ENCODE results near the gene MS4A5.

MS4A5 gene

GRCh38 chr11:60485987-60486386 is 56.6 kb downstream of the MS4A5 start:
- DNase-seq: no peak

DNA sequence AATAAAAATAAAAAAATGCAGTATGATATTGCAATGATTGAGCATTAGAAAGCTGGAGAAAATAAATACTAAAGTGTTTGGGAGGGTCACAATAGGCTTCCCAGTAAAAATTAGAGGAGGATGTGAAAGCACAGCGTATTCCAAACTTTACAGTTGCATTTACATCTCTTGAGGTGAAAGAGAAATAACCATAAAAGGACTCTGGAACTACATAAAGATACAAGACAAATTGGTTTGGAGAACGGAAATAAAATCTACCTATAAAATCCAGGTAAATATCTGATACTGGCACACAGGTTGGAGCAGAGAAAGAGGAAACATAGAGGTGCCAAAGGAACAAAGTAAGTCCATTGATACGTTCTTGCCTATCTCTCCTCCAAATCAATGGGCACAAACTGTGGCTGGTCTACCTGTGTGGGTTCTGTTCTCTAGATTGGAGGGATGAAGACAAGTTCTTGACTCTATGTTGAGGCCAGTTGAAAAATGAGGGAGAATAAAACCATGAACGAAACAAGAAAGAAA is 63.2 kb downstream of the MS4A5 start, which contains the start of gene MS4A12:
MS4A12 (plus strand) TSS at position 291 of the 522 bp plus-strand sequence. CDS start 4,541 bp downstream, outside the sequence.
- no peak for DNase-seq

DNA sequence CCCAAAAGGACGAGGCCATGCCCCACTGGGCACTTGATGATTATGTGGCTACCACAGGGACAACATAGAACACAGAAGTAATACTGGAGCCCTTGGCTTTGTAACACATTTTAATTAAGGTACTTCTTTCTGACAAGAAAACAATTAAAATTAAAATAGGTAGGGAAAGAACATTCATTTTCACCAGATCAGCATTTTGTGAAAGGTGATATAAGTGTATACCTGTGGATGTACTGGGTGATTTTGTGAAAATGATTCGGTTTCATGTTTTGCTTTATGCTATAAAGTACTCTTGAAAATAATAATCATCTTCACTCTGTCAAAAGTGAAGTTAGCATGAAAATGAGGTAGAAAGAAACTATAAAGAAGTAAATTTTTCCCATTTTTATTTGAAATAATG is 64.1 kb downstream of the MS4A5 start:
- no peak for DNase-seq
